Epithelial cell of prostate (primary cell): ENCODE measurements around the gene RAPGEF2.
"Not testable (repeated sequence)": the region's sequence is repeated elsewhere in the genome, so short reads cannot be mapped to it uniquely, and the experiment has no call there.

Source experiments
- DNase-seq: peaks from one replicate; pipeline ENCODE4 v3.0.0-alpha.2; 2011; ENCODE audit warnings: low read depth, low spot score
- H3K27ac ChIP-seq: fragments of 450-650 bp; 2 replicates; pipeline ENCODE4 v1.5.1; 2017; ENCODE audit warnings: mild to moderate bottlenecking

Gene RAPGEF2

DNA sequence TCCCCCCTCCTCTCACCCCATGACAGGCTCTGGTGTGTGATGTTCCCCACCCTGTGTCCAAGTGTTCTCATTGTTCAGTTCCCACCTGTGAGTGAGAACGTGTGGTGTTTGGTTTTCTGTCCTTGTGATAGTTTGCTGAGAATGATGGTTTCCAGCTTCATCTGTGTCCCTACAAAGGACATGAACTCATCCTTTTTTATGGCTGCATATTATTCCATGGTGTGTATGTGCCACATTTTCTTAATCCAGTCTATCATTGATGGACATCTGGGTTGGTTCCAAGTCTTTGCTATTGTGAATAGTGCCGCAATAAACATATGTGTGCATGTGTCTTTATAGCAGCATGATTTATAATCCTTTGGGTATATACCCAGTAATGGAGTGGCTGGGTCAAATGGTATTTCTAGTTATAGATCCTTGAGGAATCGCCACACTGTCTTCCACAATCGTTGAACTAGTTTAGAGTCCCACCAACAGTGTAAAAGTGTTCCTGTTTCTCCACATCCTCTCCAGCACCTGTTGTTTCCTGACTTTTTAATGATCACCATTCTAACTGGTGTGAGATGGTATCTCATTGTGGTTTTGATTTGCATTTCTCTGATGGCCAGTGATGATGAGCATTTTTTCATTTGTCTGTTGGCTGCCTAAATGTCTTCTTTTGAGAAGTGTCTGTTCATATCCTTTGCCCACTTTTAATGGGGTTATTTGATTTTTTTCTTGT lies 81.2 kb downstream of the RAPGEF2 start:
- not testable (repeated sequence) for H3K27ac ChIP-seq, DNase-seq

DNA sequence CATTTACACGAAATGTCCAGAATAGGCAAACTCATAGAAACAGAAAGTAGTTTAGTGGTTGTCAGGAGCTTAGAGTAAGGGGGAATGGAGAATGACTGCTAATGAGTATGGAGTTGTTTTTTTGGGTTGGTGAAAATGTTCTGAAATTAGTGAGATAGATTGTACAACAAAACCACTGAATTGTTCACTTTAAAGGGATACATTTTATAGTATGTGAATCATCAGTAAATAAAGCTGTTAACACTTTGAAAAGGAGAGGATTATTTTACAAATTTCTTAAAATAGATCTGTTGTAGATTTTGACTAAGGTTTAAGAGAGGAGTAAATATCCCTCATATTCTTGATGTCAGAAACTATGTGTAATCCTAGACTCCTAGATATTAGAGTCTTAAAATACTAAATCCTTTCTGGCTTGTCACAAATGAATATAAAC lies 82.7 kb downstream of the RAPGEF2 start:
- DNase-seq = no peak

DNA sequence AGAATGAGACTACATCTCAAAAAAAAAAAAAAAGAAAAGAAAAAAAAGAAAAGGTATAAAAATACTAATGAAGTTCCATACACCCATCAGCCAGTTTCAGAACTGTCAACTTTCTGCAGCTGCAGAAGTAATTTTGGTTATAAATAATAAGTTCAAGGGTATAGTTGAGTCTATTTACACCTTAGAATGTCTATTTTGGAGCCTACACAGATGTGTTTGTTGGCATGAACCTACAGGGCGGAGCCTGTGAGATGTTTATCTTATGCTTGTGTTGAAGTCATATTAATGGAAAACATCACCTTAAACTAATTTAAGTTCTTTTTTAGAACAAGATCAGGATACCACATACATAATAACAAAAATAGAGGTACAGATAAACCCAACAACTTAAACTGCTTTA lies 85.8 kb downstream of the RAPGEF2 start:
- no peak overlapping the region for H3K27ac ChIP-seq
- DNase-seq = no peak

More for the DNA sequence above, 82.7 kb downstream of the RAPGEF2 start:
- no peak overlapping the region for H3K27ac ChIP-seq

DNA sequence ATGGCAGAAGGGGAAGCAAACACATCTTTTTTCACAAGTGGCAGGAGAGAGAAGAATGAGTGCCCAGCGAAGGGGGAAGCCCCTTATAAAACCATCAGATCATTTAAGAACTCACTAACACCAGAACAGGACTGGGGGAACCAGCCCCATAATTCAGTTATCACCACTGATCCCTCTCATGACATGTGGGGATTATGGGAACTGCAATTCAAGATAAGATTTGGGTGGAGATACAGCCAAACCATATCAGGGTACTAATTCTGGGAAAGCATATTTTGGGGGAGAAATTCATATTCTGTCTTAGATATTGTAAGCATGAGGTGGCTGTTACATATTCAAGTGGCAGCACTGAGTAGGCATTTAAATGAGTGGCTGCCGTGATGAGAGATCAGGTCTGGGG lies 87.8 kb downstream of the RAPGEF2 start:
- no peak for DNase-seq
- H3K27ac ChIP-seq = no peak overlapping the region

DNA sequence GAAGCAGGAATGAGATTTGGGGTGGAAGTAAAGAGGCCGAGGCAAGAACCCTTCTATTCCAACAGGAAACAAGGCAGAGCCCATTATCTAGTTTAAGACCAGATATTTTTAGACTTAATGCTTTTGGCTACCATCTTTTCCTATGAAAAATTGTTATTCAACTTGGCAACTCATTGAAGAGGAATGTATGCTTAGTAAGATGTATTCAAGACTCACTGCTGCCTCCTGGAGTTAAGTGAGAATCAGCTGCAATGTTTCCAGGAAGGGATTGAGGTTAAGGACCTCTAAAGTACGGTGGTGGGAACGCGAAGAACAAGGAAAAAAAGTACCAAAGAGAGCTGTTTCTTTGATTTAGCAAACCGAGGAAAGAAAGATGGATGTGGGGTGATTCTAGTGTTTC lies 89.1 kb downstream of the RAPGEF2 start:
- no peak for DNase-seq

DNA sequence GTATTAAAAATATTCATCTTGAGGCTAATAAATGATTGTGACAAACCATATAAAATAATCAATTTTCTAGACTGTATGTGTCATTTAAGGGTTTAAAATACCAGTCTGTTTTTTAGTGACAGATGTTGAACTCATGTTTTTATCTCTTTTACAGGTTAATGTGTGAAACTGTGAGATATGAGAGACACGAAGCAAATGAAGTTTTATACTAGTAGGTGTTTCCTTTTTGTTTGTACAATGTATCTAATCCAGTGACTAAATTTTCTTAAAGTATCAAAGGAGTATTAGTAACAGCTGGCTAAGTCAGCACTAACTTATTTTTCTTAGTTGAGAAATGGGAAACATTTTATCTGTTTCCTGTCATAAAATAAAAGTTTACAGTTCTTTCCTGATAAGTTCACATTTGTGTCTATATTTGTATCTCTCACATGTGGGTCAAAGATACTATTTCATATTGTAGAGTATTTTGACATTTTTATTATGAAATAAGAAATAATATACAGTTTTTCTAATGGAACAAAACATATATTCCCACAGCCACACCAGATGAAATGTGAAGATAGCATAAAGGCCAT lies 90.3 kb downstream of the RAPGEF2 start:
- no peak for DNase-seq

More for the DNA sequence above, 89.1 kb downstream of the RAPGEF2 start:
- H3K27ac ChIP-seq = no peak overlapping the region

DNA sequence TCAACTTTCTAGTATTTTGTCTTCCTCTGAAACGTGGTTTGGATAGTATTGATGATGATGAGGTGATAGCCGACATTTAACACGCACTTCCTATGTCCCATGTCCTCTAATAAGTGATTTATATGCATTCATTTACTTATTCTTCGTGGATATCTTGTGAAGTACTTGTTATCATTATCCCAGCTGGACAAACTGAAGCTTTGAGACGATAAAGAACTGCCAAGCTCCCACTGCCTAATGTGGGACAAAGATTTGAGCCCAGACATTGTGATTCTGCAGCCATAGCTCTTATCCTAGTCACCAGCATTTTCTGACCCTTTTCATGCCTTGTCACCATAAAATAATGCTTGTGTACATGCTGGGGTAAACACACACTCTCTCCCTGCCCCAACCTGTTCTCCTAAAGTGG lies 92.5 kb downstream of the RAPGEF2 start:
- no peak for DNase-seq
- H3K27ac ChIP-seq = no peak overlapping the region

More for the DNA sequence above, 90.3 kb downstream of the RAPGEF2 start:
- H3K27ac ChIP-seq = no peak overlapping the region

DNA sequence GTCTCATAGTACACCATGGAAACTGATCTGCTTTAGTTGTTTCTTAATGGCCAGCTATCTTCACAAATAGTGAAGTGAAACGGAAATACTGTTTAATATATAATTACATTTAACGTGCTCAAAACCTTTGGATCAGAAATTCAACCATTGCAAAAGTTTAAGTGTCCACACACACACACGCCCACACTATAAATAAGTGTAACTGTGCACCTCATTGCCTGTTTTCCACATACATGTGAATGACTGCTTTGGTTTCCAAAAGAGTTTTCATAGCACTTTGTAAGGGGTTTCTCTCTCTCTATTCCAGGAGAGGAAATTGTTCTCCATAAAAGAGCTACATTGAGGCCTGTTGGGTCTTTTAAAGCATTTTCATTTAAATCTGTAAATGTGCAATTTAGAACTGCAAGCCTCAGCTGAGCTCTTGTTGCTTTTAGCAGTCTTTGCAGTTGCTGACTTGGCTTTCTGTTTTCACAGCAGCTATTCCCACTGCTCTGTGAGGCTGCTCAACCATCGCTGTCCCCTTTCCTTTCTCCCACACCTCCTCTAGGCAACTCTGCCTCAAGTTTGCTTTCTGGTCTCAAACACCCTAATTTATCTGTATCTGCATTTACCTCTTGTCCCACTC lies 94.5 kb downstream of the RAPGEF2 start:
- no peak for DNase-seq
- H3K27ac ChIP-seq = no peak overlapping the region

DNA sequence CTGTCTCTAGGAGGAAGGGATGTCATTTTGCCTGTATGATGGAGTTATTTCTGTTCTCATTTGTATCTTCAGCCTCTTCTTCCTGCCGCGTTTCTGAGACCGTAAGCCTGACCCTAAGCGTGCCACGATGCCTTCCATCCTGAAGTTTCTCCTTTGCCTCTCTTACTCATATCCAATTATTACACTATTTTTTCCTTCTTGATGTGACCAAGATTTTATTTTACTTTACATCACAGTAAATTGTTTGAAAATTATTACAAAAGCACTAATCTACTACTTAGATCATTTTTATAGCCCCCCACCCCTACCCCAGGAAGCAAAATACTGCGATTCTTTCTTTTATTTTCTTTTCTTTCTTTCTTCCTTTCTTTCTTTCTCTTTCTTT lies 95.0 kb downstream of the RAPGEF2 start:
- no peak overlapping the region for H3K27ac ChIP-seq

DNA sequence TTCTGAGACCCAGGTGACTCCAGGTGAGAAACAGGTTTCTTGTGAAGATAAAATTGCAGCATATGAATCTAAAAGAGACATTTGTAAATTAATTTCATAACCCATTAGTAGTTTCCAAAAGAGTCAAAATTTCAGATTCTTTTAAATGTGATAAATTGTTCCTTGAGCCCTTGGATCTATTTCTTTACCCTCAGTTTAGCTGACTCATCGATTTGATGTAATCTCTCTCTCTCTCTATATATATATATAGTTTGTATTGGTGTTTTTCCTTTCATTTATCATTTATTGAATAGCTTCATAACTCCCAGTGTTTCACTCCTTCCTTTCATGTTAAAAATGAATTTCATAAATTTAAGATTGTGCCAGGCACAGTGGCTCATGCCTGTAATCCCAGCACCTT lies 96.9 kb downstream of the RAPGEF2 start:
- no peak overlapping the region for H3K27ac ChIP-seq
- no peak for DNase-seq

More for the DNA sequence above, 95.0 kb downstream of the RAPGEF2 start:
- no peak for DNase-seq

DNA sequence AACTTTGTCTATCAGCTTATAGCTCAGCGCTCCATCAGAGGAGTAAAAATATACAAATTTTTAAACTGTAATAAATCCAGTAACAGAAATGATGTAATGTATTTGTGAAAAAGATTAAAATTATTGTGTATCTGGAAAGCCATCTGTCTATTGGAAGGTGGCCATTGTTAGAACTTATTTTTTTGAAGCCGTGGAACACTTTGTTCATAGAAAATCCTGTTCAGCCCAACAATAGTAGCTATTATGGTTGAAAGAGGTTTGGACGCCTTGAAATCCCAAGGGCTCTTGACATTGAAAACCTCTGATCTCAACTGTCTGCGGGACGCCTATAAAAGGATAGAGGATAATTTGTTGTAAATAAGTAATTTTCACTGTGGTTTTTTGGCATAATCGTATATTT lies 98.3 kb downstream of the RAPGEF2 start:
- no peak for DNase-seq
- no peak overlapping the region for H3K27ac ChIP-seq

DNA sequence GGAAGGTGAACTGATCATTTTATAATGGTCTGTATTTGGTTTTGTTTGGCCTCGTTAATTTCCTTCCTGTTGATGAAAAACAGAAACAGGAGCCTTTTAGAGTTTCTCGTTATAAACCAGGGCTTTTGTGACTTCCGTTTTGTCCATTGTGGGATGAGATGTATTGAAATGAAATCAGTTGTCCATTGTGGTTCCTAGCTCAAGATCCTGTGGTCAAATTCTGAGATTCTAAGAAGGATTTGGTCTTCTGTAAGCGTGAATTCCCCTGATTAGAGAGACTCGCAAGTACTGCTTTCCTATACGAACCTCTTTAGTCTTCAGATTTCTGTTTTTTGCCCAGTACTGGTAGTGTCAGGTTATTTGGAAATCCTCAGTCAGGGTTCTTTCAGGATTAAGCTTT lies 101.7 kb downstream of the RAPGEF2 start:
- H3K27ac ChIP-seq = no peak overlapping the region
- DNase-seq = no peak

DNA sequence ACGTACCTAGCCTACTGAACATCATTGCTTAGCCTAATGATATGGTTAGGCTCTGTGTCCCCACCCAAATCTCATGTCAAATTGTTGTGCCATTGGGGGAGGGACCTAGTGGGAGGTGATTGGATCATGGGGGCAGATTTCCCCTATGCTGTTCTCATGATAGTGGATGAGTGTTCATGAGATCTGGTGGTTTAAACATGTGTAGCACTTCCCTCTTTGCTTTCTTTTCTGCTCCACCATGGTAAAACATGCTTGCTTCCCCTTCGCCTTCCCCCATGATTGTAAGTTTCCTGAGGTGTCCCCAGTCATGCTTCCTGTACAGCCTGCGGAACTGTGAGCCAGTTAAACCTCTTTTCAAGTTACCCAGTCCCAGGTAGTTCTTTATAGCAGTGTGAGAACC lies 102.6 kb downstream of the RAPGEF2 start:
- no peak for DNase-seq
- no peak overlapping the region for H3K27ac ChIP-seq

DNA sequence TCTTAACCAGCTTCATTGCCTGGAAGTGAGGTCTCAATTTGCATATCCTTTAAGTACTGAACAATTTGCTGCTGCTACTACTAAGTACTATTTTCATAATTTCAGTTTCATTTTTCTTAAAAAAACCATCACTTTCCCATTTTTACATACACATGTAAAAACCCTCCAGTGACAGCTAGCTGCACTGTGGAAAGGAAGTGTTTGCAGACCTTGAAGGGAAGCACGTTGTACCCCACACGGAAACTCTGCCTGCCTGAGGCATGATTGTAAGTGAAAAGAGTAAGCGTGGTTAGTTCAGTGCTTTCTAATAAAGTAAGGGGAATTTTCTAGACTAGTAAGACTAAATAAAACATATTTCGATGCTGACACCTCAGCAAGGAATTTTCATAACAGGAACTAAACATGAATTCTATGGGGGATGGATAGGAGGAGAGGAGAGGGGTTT lies 103.6 kb downstream of the RAPGEF2 start:
- H3K27ac ChIP-seq = no peak overlapping the region
- no peak for DNase-seq

DNA sequence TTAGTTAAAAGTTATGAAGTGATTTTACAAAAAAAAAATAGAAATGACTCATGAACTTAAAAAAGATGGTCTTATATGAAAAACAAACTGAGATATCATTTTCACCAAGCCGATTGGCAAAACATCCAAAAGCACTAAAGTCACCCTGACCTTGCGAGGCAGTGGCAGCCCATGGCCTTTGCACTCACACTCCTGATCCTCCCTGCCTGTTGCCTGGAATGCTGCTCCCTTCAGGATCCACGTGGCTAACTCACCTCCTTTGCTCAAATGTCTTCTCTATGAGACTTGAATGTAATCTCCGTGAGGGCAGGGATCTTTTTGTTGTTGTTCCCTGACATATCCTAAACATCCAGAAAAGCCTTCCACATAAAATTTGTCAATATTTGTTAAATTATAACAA lies 106.4 kb downstream of the RAPGEF2 start:
- H3K27ac ChIP-seq = no peak overlapping the region
- no peak for DNase-seq

DNA sequence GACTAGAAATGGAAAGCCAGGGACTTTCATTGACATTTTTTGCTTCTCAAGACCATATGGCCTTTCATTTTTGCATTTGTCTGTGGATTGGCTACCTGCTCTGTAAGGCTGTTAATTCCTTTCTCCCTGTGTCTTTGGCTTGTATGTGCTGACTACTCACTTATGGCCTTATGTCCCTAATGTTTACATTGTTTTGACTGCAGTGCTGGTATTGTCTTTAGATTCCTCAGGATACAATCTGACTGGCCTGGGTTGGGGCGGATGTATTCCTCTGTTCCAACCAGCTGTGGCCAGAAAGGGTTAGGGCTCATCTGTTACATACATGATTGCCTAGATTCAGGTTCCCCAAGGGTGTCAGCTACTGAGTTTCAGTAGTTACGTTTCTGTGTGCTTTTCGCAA lies 108.1 kb downstream of the RAPGEF2 start:
- no peak overlapping the region for H3K27ac ChIP-seq

DNA sequence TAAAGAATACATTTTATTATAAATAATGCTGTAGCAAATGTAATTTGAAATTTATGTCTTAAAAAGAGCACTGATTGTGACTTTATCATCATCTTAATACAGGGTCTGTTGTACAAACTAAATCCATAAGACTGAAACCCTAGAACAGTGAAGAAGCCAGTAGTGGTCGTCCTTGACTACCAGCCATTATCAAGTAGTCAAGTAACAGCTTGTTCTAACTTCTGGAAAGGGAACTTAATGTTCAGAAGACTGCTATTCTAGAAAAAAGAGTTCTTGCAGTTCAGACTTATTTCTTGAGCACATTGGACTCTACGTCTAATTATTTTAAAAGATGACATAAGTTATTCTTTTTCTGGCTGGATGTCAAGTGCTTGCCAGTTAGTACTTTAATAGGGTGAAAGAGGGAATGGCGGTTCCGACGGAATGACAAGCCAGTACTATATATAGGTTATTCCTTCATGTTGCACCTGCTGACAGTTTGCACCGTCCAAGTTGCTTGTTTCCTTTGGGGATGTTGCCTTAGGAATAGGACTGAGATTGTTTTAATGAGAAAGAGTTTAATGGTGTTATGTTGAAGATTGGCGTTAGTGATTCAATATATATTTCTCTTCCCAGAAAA lies 109.9 kb downstream of the RAPGEF2 start:
- DNase-seq = no peak
- no peak overlapping the region for H3K27ac ChIP-seq

More for the DNA sequence above, 108.1 kb downstream of the RAPGEF2 start:
- DNase-seq = no peak

DNA sequence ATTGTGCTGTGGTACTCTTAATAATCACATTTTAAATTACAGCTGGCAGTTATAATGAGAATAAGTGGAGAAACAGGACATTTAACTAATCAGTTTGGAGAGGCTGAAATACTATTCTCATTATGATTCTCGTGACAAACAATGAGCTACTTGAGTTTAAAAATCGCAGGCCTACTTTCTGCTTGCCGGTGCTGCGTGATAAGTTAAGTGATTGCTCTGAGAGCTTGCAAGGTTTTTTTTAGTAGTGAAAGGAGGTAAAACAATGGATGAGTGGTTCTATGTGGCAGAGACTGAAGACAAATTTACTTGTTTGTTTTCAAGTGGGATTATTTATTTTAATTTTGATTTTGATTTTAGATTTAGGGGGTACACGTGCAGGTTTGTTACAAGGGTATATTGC lies 114.0 kb downstream of the RAPGEF2 start:
- H3K27ac ChIP-seq = no peak overlapping the region
- DNase-seq = no peak

DNA sequence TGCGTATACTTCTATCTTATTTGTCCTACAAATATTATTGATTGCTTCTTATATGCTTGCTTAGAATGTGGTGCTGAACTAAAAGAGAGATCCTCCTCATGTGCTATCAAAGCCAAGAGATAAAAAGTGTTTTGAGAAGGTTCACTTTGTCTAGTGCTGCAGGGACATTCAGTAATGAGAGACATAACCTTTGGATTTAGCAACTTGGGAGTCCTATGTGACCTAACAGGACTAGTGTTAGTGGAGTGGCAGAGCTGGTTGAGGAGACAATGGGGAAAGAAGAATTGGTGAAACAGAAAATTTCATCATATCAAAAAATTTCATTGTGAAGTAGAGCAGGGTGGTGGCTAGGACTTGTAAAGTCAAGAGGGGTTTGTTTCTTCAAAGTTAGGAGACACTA lies 117.0 kb downstream of the RAPGEF2 start:
- DNase-seq = no peak
- H3K27ac ChIP-seq = no peak overlapping the region

DNA sequence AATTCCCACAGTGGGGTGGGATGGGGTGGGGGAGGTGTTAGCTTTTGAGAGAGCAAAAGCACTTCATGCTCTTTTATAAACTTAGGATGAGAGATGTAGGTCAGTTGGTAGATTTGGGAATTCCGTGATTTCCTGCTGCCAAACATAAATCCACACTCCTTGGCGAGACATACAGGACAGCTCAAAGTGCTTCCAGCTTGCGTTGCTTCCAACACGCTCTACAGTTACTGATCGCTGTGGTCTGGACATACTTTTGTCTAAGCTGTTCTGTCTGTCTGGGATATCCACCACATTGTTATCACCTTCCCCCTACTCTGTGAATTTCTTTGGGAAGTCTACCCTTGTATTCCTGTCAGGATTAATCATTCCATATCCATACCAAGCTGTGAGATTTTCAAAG lies 117.5 kb downstream of the RAPGEF2 start:
- H3K27ac ChIP-seq = no peak overlapping the region
- DNase-seq = no peak

DNA sequence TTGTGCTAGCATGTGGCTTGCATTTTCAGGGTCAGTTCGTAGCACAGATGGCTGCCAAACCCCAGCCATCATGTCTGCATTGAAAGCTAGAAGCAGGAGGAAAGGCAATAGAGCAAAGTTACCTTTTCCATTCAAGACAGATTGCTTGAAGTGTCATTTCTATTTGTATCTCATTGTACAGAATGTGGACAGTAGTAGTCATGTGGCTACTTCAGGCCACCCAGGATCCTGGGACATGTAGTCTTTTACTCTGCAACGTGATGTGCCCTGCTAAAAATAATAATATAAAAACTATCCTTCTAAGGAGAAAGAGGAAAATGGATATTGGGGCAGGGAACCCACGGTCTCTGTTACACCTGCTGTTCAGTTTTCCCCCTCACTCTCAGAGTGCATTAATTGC lies 118.4 kb downstream of the RAPGEF2 start:
- no peak for DNase-seq
- H3K27ac ChIP-seq = no peak overlapping the region
